Cardiac fibroblast (primary cell): Measurements from ENCODE around the gene HOXB1.

Experiments
- DNase-seq, 2 donors: peaks; one replicate each; pipeline versions ENCODE4 v3.0.0 to v3.0.0-alpha.2; 2010; ENCODE audit warnings: low read depth in 2 of 2
- H3K4me3 ChIP-seq, 2 donors: replicated peaks in 1 of 2; 1 replicate in 1 of 2; 2 replicates in 1 of 2; pipeline ENCODE4 v1.5.1; 2011; ENCODE audit warnings: low read depth in 2 of 2, low read length in 2 of 2, mild to moderate bottlenecking in 2 of 2, moderate library complexity in 1 of 2
- TF ChIP-seq, protein P1 (sequence below): IDR thresholded peaks from one replicate; pipeline ENCODE4 v1.5.1; 2011; ENCODE audit warnings: low read depth, mild to moderate bottlenecking, low read length, inconsistent platforms

Gene HOXB1

DNA sequence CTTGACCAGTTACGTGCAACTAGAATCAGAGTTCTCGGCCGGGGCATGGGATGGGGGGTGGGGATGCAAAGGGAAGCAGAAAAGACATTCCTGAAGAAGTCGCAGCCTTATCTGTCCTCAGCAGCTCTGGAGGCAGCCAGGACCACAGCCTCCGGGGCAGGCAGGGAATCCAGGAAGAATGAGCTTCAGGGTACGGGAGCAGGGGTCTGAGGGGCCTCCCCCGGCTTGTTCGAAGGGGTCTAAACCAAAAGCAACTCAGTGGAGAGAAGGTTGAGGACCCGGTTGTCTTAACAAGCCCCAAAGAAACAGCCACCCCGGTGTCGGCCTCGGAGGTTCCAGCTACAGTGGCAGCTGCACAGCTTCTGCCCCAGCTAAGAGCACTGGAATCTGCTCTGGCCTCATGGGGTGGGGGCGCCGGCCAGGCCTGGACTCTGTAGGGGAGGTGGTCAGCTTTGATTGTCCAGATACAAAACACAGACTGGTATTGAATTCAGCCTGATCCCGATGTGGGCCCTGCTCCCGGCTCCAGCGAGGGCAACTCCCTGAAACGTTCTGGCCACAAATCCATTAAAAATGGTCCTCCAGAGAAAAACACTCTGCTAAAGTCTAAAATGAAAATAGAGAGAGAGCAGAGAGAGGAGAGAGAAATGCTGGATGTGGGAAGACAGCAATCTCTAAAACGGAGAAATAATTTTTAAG, 39.7 kb upstream of the HOXB1 start:
- DNase-seq = no peak
- TF ChIP-seq, protein P1, sequence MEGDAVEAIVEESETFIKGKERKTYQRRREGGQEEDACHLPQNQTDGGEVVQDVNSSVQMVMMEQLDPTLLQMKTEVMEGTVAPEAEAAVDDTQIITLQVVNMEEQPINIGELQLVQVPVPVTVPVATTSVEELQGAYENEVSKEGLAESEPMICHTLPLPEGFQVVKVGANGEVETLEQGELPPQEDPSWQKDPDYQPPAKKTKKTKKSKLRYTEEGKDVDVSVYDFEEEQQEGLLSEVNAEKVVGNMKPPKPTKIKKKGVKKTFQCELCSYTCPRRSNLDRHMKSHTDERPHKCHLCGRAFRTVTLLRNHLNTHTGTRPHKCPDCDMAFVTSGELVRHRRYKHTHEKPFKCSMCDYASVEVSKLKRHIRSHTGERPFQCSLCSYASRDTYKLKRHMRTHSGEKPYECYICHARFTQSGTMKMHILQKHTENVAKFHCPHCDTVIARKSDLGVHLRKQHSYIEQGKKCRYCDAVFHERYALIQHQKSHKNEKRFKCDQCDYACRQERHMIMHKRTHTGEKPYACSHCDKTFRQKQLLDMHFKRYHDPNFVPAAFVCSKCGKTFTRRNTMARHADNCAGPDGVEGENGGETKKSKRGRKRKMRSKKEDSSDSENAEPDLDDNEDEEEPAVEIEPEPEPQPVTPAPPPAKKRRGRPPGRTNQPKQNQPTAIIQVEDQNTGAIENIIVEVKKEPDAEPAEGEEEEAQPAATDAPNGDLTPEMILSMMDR = no peak
- no peak overlapping the region for H3K4me3 ChIP-seq

GRCh38 chr17:48569674-48570324, 39.0 kb upstream of the HOXB1 start:
- TF ChIP-seq, protein P1 = no peak
- no peak overlapping the region for H3K4me3 ChIP-seq
- no peak for DNase-seq

GRCh38 chr17:48569240-48569582, 38.4 kb upstream of the HOXB1 start:
- no peak for DNase-seq
- TF ChIP-seq, protein P1 = no peak
- no peak overlapping the region for H3K4me3 ChIP-seq

DNA sequence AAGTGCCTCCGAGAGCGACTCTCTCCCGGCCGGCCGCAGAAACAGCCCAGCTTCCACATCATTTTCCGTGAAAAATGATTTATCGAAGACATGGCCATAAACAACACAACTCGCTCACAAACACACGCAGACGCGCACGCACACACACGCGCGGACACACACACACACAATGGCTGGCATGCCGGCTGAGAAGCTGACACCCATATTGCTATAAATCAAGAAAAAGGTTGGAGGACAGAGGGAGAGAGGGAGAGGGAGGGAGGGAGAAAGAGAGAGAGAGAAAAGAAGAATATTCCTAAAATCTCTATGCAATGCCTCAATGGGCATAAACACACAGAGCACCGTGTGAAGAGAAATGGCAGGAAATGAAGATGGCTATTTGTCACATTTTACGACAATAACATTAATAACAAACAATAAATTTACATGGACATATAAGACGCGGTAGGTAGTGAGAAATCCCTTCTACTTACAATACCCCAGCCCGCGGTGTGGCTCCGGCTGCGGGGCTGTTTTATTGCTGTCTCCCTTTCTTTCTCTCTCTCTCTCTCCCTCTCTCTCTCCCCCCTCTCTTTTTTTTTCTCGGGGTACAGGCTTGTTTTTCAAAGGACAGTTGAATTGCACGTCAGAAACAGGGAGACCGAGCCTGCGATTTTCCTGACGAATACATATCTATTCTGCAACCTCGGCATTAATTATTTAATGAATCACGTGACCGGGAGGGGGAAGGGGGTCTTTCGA, 37.9 kb upstream of the HOXB1 start:
- TF ChIP-seq, protein P1 = no peak
- peak overlapping the region in 1 of 2 donors; percentile 26 for H3K4me3 ChIP-seq
- no peak for DNase-seq

DNA sequence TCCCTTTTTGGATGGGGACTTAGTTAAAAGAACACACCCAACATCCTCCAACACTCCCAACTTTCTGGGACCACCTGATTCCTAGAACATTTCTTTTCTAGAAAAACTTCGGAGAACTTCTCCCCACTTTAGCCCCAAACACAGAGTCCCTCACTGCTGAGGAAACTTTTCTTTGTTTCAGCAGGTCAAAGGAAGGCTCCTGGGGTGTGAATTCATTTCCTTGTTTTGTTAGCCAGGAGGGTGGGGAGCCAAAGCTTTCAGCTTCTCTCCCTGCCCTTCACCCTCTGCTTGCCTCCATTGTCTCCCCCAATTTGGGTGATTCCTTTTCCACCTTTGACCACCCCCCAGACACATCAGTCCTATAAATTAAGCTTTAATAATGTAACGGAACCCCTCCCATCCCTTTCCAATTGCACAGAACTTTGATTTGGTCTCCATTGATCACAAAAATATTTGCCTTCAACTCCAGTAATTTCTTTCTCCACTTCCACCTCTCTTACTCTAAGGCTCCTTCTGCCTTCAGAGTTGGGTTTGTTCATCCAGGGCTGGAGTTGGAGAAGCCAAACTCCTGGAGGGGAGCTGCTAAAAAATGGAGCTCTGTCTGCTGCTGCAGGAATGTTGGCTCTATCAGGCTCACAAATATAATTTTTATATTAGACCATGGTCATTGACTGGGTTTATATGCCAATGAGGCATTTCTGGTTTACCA, 37.0 kb upstream of the HOXB1 start:
- TF ChIP-seq, protein P1 = no peak
- no peak overlapping the region for H3K4me3 ChIP-seq
- no peak for DNase-seq

- H3K4me3 ChIP-seq = no peak overlapping the region
- no peak for DNase-seq
- TF ChIP-seq, protein P1 = no peak
Measured at GRCh38 chr17:48567209-48567608, 36.4 kb upstream of the HOXB1 start.
